HG03571 (cell line): Measurements from ENCODE around the gene ZNF469.
"Not testable (repeated sequence)": the region's sequence is repeated elsewhere in the genome, so short reads cannot be mapped to it uniquely, and the experiment has no call there.

Experiments used
- ATAC-seq: cut with Tn5 transposase; IDR thresholded peaks from one replicate; pipeline ENCODE4 v1.9.1; 2021; ENCODE audit not compliant: unreplicated experiment

ZNF469 gene

GRCh38 chr16:88358023-88358420 lies 24.7 kb upstream of the ZNF469 start:
- no peak for ATAC-seq

DNA sequence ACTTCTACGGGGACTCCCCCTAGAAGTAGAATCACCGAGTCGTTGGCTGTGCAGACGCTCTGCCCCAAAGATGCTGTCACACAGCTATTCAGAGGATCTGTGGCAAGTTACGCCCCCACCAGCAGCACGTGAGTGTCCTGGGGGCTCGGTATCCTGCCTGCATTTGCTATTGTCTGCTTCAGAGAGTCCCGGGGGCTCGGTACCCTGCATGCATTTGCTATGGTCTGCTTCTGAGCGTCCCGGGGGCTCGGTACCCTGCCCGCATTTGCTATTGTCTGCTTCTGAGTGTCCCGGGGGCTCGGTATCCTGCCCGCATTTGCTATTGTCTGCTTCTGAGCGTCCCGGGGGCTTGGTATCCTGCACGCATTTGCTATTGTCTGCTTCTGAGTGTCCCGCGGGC lies 23.8 kb upstream of the ZNF469 start:
- ATAC-seq: no peak

- not testable (repeated sequence) for ATAC-seq
Measured at GRCh38 chr16:88360401-88360800, 22.4 kb upstream of the ZNF469 start.

DNA sequence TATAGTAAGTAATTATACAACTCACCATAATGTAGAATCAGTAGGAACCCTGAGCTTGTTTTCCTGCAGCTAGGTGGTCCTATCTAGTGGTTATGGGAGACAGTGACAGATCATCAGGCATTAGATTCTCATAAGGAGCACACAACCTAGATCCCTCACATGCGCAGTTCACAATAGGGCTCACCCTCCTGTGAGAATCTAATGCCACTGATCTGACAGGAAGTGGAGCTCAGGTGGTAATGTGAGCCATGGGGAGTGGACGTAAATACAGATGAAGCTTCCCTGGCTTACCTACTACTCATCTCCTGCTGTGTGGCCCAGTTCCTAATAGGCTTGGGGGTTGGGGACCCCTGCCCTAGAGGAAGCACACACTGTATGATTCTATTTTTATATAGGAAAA lies 21.8 kb upstream of the ZNF469 start:
- ATAC-seq: no peak

DNA sequence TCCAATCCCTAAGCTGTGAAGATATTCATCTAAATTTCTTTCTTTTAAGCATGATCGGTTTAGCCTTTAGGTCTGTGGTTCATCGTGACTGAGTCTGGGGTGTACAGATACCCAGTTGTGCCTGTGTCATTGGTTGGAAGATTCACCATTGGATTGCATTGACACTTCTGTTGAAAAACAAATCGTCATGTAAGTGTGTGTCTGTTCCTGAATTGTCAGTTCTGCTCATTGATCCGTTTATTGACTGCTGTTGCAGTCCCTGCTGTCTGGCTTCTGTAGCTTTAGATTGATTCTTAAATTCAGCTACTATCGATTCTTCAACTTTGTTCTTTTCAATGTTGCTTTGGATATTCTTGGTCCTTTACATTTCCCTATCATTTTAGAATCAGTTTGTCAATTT lies 21.0 kb upstream of the ZNF469 start:
- ATAC-seq: no peak

GRCh38 chr16:88363239-88363891 lies 19.4 kb upstream of the ZNF469 start:
- no peak for ATAC-seq

DNA sequence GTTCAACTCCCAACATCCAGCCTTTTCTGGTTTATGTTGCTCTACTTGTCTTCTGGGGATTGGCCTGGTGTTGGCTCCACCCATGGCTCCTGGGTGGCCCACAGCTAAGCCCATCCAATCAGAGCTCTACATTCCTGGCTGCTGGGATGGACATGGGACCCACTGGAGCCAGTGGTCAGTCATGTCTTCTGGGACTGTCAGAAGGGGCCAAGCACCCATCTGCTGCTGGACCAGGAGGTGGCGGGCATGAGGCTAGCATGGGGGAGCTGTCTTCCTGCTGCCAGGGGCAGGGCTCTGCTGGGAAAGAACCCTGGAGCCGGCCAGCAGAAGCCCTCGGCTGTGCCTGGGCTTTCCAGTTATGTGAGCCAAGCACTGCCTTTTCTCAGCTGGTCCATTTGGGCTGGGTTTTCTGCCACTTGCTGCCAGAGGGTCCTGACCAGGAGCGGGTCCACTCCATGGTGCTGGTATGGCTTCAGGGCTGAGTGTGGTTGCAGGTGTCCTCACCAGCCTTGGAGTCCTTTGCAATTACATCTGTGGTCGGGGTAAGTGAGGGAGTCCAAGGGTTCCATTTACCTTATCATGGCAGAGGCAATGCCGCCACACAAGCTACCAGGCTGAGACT lies 17.4 kb upstream of the ZNF469 start:
- ATAC-seq: no peak

- ATAC-seq: no peak
Measured at GRCh38 chr16:88366032-88366703, 16.6 kb upstream of the ZNF469 start.

- no peak for ATAC-seq
Measured at GRCh38 chr16:88366704-88367047, 16.1 kb upstream of the ZNF469 start.

DNA sequence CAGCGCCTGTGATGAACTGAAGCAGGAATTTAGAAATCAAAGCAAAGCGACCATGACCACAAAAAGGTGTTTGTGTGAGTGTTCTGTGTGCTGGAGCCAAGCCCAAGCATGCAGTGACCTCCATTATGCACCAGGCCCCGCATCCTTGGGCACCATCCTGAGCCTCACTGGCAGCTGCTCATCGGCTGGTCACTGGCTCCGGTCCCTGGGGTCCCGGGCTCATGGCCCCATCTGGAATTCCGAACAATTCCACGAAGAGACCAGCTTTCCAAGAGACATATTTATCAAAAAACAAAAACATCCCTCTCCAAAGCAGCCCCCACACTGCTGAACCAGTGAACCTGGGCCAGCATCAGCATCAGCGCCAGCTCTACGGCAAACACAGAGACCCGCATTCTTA lies 15.2 kb upstream of the ZNF469 start:
- no peak for ATAC-seq

DNA sequence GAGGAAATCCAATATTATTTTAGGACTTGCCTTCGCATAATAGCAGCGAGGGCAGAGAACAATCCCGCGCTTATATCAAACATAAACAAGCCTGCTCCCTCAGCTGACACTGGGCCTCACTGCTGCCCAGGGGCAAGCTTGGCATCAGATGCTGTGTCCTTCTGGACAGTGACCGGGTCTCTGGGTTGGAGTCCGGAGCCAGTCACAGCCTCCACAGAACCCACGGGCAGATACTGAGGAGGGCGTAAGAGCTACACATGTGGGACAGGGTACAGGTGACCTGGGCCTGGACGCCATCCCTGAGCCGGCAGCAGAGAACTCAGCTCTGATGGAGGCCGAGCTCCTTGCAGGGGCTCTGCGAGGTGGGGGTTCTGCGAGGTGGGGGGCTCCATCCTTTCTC lies 14.7 kb upstream of the ZNF469 start:
- ATAC-seq: no peak

GRCh38 chr16:88368994-88369393 lies 13.8 kb upstream of the ZNF469 start:
- no peak for ATAC-seq

DNA sequence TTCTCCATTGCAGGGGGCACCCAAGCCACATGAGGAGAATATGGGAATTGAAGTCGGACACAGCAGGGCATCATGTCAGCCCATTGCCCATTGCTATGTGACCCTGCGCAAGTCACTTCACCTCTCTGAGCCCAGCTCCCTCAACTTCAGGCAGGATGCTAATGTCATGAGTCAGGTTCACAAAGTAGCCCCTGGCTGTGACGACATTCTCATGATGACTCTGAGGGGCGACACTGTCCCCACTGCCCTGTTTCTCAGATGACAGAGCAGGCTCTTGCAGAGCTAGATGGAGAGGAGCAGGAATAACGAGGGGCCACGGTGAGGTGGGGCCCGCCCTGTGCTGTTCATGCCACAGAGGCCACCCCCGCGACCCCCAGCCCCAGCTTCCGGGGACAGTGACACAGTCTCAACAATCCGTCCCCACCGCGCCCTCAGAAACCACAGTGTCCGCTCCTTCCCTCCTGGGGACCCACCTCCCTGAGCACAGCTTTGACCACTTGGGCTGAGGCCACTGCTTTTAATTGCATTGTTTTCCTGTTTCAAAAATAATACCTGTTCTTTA lies 13.2 kb upstream of the ZNF469 start:
- no peak for ATAC-seq

DNA sequence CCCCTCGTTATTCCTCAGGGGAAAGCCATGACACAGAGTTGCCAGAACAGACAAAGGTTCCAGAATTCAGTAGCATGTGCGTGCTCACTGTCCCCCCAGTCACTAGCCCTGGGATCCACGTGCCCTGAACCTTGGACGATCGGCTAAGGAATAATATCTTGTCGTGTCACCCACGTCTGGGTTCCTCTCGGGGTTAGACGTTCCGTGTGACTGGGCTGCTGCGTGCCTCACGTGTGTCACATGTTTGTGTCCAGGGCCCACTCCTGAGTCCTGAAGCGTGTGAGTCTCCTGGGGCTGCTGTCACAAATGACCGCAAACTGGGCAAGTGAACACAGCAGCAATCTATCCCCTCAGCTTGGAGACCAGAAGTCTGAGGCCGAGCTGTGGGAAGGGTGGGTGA lies 12.4 kb upstream of the ZNF469 start:
- ATAC-seq: no peak

- ATAC-seq: no peak
Measured at GRCh38 chr16:88372522-88372921, 10.2 kb upstream of the ZNF469 start.

- ATAC-seq: no peak
Measured at GRCh38 chr16:88373211-88373610, 9.5 kb upstream of the ZNF469 start.

DNA sequence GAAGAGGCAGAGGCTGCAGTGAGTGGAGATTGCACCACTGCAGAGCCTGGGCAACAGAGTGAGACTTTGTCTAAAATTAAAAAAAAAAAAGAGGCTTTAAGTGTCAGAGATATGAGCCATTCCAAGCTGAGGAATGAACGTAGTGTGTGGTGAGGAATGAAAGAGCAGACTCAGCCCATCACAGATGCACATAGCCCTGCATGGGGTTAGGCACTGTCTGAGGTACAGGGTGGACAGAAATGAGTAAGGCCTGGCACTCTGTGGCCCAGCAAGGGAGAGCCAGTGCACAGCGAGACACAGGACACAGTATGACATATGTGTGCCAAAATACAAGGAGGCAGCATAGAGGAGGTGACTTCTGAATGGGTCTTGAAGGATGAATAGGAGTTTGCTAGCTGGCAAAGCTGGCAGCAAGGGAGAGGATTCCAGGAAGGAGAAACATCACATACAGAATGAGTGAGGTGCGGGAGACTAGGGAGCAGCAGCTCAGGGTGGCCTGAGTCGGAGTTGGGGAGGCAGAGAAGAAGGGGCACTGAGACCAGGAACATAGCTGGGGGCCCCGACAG lies 8.7 kb upstream of the ZNF469 start:
- no peak for ATAC-seq

GRCh38 chr16:88374736-88375135 lies 8.0 kb upstream of the ZNF469 start:
- ATAC-seq: no peak

DNA sequence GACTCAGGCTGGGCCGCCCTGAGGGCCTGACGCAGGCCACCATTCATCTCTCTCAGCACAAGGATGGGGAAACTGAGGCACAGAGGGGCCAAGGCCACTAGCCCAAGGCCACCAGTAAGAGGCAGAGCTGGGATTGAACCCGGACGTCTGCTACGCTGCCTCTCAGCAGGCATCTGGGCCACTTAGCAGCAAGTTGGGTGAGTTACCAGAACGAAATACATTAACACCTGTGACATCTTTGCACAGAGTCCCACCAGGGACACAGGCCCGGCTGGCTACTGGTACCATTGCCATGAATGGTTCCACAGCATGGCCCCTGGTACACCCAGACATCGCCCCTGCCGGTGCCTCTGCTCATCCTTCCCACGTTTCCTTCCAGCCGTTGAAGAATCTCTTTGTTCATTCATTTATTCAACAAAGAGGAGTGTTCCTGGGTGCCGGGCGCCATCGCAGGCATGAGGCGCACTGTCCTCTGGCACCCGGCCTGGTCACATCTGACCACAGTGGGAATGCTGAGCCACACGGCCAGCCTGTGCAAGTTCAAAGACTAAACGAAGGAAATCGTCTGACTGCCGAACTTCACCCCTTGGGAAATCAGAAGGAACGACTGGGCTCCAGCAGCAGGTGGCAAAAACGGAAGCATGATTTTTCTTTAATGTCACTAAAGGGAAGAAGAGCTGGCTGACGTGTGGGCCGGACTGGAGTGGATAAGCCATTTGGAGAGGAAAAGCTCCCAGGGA lies 7.4 kb upstream of the ZNF469 start:
- ATAC-seq: no peak

- no peak for ATAC-seq
Measured at GRCh38 chr16:88375996-88376834, 6.5 kb upstream of the ZNF469 start.
